Measurements from ENCODE around the gene NANP. TPM values are rescaled to one million over a fixed set of nuclear protein-coding genes. Genes with fewer than 3 reads are reported as not detected.
"Not testable (repeated sequence)": the region's sequence is repeated elsewhere in the genome, so short reads cannot be mapped to it uniquely, and the experiment has no call there.

Gene NANP
- total RNA-seq, 2 experiments from 2014 or later: 1.1 to 1.2 TPM

DNA sequence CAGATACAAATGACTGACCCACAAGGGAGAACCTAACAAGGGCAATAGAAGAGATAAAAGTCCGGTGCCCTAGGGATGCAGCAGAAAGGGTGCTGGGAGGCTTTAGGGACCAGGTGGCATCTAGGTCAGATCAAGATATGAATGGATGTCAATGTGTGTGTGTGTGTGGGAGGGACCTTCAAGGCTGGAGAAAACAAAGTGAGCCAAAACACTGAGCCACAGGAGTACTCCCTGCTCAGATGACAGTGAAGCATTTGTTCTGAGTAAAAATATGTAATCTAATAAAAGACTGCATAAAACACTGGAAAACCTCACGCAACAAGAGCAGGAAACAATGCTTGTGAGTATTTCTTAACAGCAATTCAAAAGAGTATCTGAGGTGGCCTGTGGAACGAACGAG is 44.6 kb upstream of the NANP start:
- no peaks in the 10 kb centered on the region for H3K4me1 Mint-ChIP-seq (ENCODE audit: low read depth)
- no peaks in the 10 kb centered on the region for H3K9me3 Mint-ChIP-seq
- no peaks in the 10 kb centered on the region for H3K27me3 Mint-ChIP-seq
- H3K36me3 Mint-ChIP-seq (ENCODE audit: low read depth): peaks cover 7% of the 10 kb centered on the region
- no peak overlapping the region for H3K27ac ChIP-seq (ENCODE audit: low read depth in 1 of 2, low read length in 2 of 2)
- H3K27ac Mint-ChIP-seq: no peak overlapping the region
- H3K36me3 ChIP-seq (ENCODE audit: insufficient read depth, low read length): peaks cover 3% of the 10 kb centered on the region
- H3K9me3 ChIP-seq (ENCODE audit: control insufficient read depth in 1 of 2, insufficient read depth in 1 of 2, low read length in 2 of 2): peaks cover 0 to 3% of the 10 kb centered on the region in 2 experiments
- no peak overlapping the region for H3K4me3 ChIP-seq (ENCODE audit: low read length)
- no peaks in the 10 kb centered on the region for H3K27me3 ChIP-seq (ENCODE audit: control insufficient read depth in 1 of 2, insufficient read depth in 2 of 2, low read length in 2 of 2)
- no peak overlapping the region for H3K4me3 Mint-ChIP-seq
- no peak for TF ChIP-seq CTCF (IDR thresholded peaks at IDR 0.05)
- intact Hi-C loops (cut with DNase I, micrococcal nuclease): no loop called here
- H3K4me1 ChIP-seq (ENCODE audit: insufficient read depth, low read length): no peaks in the 10 kb centered on the region
- ChIA-PET CTCF (no interaction called here), POLR2A (no interaction called here)
- DNase-seq (no peak), ATAC-seq (ENCODE audit: poor library complexity) (no peak)

GRCh38 chr20:25659999-25660398 is 36.2 kb upstream of the NANP start:
- Mint-ChIP-seq H3K4me3 (no peak overlapping the region), H3K27me3 (no peaks in the 10 kb centered on the region)
- intact Hi-C loops (cut with DNase I, micrococcal nuclease): no loop called here

GRCh38 chr20:25654487-25654886 is 30.7 kb upstream of the NANP start:
- H3K4me1 ChIP-seq (ENCODE audit: insufficient read depth, low read length): no peaks in the 10 kb centered on the region
- no peak for TF ChIP-seq CTCF (IDR thresholded peaks at IDR 0.05)
- ATAC-seq (ENCODE audit: poor library complexity) (no peak), DNase-seq (no peak)
- Mint-ChIP-seq H3K36me3 (ENCODE audit: low read depth) (peaks cover 6% of the 10 kb centered on the region), H3K4me1 (ENCODE audit: low read depth) (no peaks in the 10 kb centered on the region), H3K27ac (no peak overlapping the region), H3K27me3 (no peaks in the 10 kb centered on the region), H3K4me3 (no peak overlapping the region), H3K9me3 (no peaks in the 10 kb centered on the region)
- no peak overlapping the region for H3K27ac ChIP-seq (ENCODE audit: low read depth in 1 of 2, low read length in 2 of 2)
- H3K36me3 ChIP-seq (ENCODE audit: insufficient read depth, low read length): no peaks in the 10 kb centered on the region
- H3K9me3 ChIP-seq (ENCODE audit: control insufficient read depth in 1 of 2, insufficient read depth in 1 of 2, low read length in 2 of 2): no peaks in the 10 kb centered on the region
- H3K4me3 ChIP-seq (ENCODE audit: low read length): no peak overlapping the region
- intact Hi-C loops (cut with DNase I, micrococcal nuclease): no loop called here
- no peaks in the 10 kb centered on the region for H3K27me3 ChIP-seq (ENCODE audit: control insufficient read depth in 1 of 2, insufficient read depth in 2 of 2, low read length in 2 of 2)
- ChIA-PET POLR2A (no interaction called here), CTCF (no interaction called here)

More at GRCh38 chr20:25659999-25660398, 36.2 kb upstream of the NANP start:
- DNase-seq (no peak), ATAC-seq (ENCODE audit: poor library complexity) (no peak)
- H3K36me3 Mint-ChIP-seq (ENCODE audit: low read depth): peaks cover 11% of the 10 kb centered on the region
- H3K27me3 ChIP-seq (ENCODE audit: control insufficient read depth in 1 of 2, insufficient read depth in 2 of 2, low read length in 2 of 2): no peaks in the 10 kb centered on the region
- no peaks in the 10 kb centered on the region for H3K4me1 ChIP-seq (ENCODE audit: insufficient read depth, low read length)
- H3K4me3 ChIP-seq (ENCODE audit: low read length): no peak overlapping the region
- POLR2A ChIA-PET: no interaction called here
- H3K27ac Mint-ChIP-seq: no peak overlapping the region
- H3K9me3 ChIP-seq (ENCODE audit: control insufficient read depth in 1 of 2, insufficient read depth in 1 of 2, low read length in 2 of 2): no peaks in the 10 kb centered on the region
- H3K9me3 Mint-ChIP-seq: no peaks in the 10 kb centered on the region
- H3K36me3 ChIP-seq (ENCODE audit: insufficient read depth, low read length): no peaks in the 10 kb centered on the region
- no peak overlapping the region for H3K27ac ChIP-seq (ENCODE audit: low read depth in 1 of 2, low read length in 2 of 2)
- TF ChIP-seq CTCF (IDR thresholded peaks at IDR 0.05): no peak
- CTCF ChIA-PET: no interaction called here
- no peaks in the 10 kb centered on the region for H3K4me1 Mint-ChIP-seq (ENCODE audit: low read depth)

DNA sequence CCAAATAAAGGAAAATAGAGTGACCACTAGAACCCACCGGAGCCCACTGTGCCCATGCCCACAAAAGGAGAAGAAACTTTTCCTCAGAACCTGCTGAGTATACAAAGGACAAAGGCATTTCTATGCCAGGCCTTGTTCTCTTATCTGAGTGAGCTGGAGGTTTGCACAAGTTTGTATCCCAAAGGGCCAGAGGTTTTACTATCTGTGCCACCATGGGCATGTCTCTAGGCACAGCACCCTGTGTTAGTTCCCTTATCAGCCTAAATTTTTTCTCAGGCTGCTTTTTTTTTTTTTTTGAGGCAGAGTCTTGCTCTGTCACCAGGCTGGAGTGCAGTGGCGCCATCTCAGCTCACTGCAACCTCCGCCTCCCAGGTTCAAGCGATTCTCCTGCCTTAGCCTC is 29.1 kb upstream of the NANP start:
- ATAC-seq (ENCODE audit: poor library complexity); intact Hi-C loops (cut with DNase I, micrococcal nuclease); H3K9me3 ChIP-seq (ENCODE audit: control insufficient read depth in 1 of 2, insufficient read depth in 1 of 2, low read length in 2 of 2); H3K27ac Mint-ChIP-seq; H3K27me3 Mint-ChIP-seq; H3K36me3 ChIP-seq (ENCODE audit: insufficient read depth, low read length); CTCF ChIA-PET; H3K4me1 ChIP-seq (ENCODE audit: insufficient read depth, low read length); POLR2A ChIA-PET; H3K27ac ChIP-seq (ENCODE audit: low read depth in 1 of 2, low read length in 2 of 2); H3K9me3 Mint-ChIP-seq; H3K4me3 ChIP-seq (ENCODE audit: low read length); H3K4me1 Mint-ChIP-seq (ENCODE audit: low read depth); H3K4me3 Mint-ChIP-seq; DNase-seq; H3K27me3 ChIP-seq (ENCODE audit: control insufficient read depth in 1 of 2, insufficient read depth in 2 of 2, low read length in 2 of 2); H3K36me3 Mint-ChIP-seq (ENCODE audit: low read depth): not testable (repeated sequence)
